A549 treated with ZK216348 at 1 μM for 4 hours (cell line): ENCODE measurements around the gene ZW10. TPM values are rescaled to one million over a fixed set of nuclear protein-coding genes. Genes with fewer than 3 reads are reported as not detected.

Experiments
- total RNA-seq: library from RNA; stranded (reverse); fragments of 200-300 nt; extraction: Qiagen RNA extraction; gene quantifications from 5 replicates; pipeline ENCODE4 v1.2.3, GENCODE V29; 2022; ENCODE audit warnings: low read depth

Gene ZW10
- 11.7 to 14.8 TPM (median 12.3 TPM) in 5 replicates for total RNA-seq

GRCh38 chr11:113773416-113774173, at the start of gene ZW10:
Gene ZW10, minus strand, starts transcription at chr11:113773692. Its CDS starts 26 bp downstream, at chr11:113773666.

GRCh38 chr11:113779496-113779895, 6.0 kb upstream of the ZW10 start, which contains the start of gene CLDN25:
Gene CLDN25, plus strand, starts transcription at chr11:113779796. Its CDS starts 0 bp downstream, at chr11:113779796.

GRCh38 chr11:113705871-113706655, 67.4 kb downstream of the ZW10 start, which contains the start of gene TMPRSS5:
Gene TMPRSS5, minus strand, starts transcription at chr11:113706308. Its CDS starts 84 bp downstream, at chr11:113706224.

Other genes starting within 250 kb of the ZW10 start
- gene TMPRSS5, start 67.4 kb downstream of the ZW10 start, total RNA-seq, result 0.09 to 0.63 TPM (median 0.18 TPM) in 4 of 5 replicates, not detected in the other
- not detected in 5 replicates for gene CLDN25, start 6.1 kb upstream of the ZW10 start, total RNA-seq
- 12.3 to 20.7 TPM (median 18.1 TPM) in 5 replicates for gene USP28, start 101.9 kb upstream of the ZW10 start, total RNA-seq
- not detected in 5 replicates for gene HTR3B, start 131.1 kb upstream of the ZW10 start, total RNA-seq
- gene HTR3A, start 201.4 kb upstream of the ZW10 start, total RNA-seq, result not detected in 5 replicates